ENCODE results near the gene UXS1. TPM values are rescaled to one million over a fixed set of nuclear protein-coding genes. Genes with fewer than 3 reads are reported as not detected.

The UXS1 gene
- total RNA-seq, 2 donors from 2014 or later = 43.0 to 44.6 TPM

DNA sequence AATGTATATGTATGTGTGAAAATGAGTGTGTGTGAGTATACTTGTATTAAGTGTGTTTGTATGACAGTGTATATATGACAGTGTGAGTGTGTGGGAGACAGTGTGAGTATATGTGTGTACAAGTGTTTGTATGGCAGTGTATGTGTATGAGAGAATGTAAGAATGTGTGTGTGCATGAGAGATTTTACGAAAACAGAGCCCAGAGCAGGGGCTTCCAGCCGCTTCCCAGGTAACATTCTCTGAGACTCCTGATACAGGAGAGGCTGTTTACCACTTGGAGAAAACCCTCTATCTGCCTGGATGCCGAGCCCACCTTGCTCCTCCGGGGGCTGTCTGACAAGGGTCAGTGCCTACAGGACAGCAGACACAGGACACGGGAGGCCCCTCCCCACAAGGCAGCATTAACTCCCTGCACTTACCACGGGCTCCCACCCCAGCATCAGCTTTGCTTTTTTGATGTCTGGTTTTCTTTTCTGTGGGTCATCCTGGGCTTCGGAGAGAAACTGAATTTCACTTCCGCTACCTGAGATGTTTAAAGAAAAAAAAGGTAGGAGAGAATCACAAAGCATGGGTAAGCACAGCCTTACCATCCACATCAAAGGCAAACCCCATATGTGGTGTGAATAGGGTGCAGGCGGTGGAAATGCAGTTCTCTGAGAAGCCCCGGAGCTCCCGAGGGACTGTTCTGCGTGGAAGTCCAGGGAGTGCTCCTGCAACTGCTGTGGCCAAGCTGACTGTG is 97.6 kb downstream of the UXS1 start:
- Mint-ChIP-seq H3K27ac (no peak overlapping the region), H3K4me1 (peaks cover 8% of the 10 kb centered on the region), H3K4me3 (no peak overlapping the region), H3K9me3 (no peaks in the 10 kb centered on the region), H3K36me3 (ENCODE audit: low read depth) (peaks cover 47% of the 10 kb centered on the region), H3K27me3 (ENCODE audit: insufficient read depth) (no peaks in the 10 kb centered on the region)
- H3K4me3 ChIP-seq (ENCODE audit: low read length) = no peak overlapping the region
- no peaks in the 10 kb centered on the region for H3K4me1 ChIP-seq (ENCODE audit: control insufficient read depth, insufficient read depth, low read length)
- 90 to 91% methylated on average over 5 to 12 of the region's 12 CpGs for WGBS, 2 experiments (ENCODE audit: insufficient coverage in 1 of 2, insufficient read length in 1 of 2)
- H3K9me3 ChIP-seq (ENCODE audit: control insufficient read depth, low read length) = no peaks in the 10 kb centered on the region
- DNase-seq = no peak
- H3K27ac ChIP-seq (ENCODE audit: low read depth, low read length) = no peak overlapping the region
- H3K27me3 ChIP-seq (ENCODE audit: control insufficient read depth, insufficient read depth, low read length, poor library complexity, severe bottlenecking) = no peaks in the 10 kb centered on the region
- no peak for TF ChIP-seq CTCF (conservative IDR thresholded peaks at IDR 0.05)
- H3K36me3 ChIP-seq (ENCODE audit: control insufficient read depth, insufficient read depth, low read length) = peaks cover 43% of the 10 kb centered on the region
- no peak overlapping the region for H3K9ac ChIP-seq (ENCODE audit: extremely low read depth, low read length, poor library complexity, severe bottlenecking)

GRCh38 chr2:106095478-106096298 is 98.4 kb downstream of the UXS1 start:
- Histone ChIP-seq H3K27ac (ENCODE audit: low read depth, low read length) (no peak overlapping the region), H3K27me3 (ENCODE audit: control insufficient read depth, insufficient read depth, low read length, poor library complexity, severe bottlenecking) (no peaks in the 10 kb centered on the region), H3K36me3 (ENCODE audit: control insufficient read depth, insufficient read depth, low read length) (peaks cover 37% of the 10 kb centered on the region), H3K9me3 (ENCODE audit: control insufficient read depth, low read length) (no peaks in the 10 kb centered on the region), H3K4me1 (ENCODE audit: control insufficient read depth, insufficient read depth, low read length) (no peaks in the 10 kb centered on the region), H3K9ac (ENCODE audit: extremely low read depth, low read length, poor library complexity, severe bottlenecking) (no peak overlapping the region), H3K4me3 (ENCODE audit: low read length) (no peak overlapping the region)
- no peak overlapping the region for H3K4me3 Mint-ChIP-seq
- DNase-seq = peak; percentile 38
- H3K9me3 Mint-ChIP-seq = no peaks in the 10 kb centered on the region
- 91 to 94% methylated on average over 10 to 21 of the region's 21 CpGs for WGBS, 2 experiments (ENCODE audit: insufficient coverage in 1 of 2, insufficient read length in 1 of 2)
- H3K4me1 Mint-ChIP-seq = peaks cover 13% of the 10 kb centered on the region
- peaks cover 46% of the 10 kb centered on the region for H3K36me3 Mint-ChIP-seq (ENCODE audit: low read depth)
- peak; percentile 46 for TF ChIP-seq CTCF (conservative IDR thresholded peaks at IDR 0.05)
- no peaks in the 10 kb centered on the region for H3K27me3 Mint-ChIP-seq (ENCODE audit: insufficient read depth)
- no peak overlapping the region for H3K27ac Mint-ChIP-seq

DNA sequence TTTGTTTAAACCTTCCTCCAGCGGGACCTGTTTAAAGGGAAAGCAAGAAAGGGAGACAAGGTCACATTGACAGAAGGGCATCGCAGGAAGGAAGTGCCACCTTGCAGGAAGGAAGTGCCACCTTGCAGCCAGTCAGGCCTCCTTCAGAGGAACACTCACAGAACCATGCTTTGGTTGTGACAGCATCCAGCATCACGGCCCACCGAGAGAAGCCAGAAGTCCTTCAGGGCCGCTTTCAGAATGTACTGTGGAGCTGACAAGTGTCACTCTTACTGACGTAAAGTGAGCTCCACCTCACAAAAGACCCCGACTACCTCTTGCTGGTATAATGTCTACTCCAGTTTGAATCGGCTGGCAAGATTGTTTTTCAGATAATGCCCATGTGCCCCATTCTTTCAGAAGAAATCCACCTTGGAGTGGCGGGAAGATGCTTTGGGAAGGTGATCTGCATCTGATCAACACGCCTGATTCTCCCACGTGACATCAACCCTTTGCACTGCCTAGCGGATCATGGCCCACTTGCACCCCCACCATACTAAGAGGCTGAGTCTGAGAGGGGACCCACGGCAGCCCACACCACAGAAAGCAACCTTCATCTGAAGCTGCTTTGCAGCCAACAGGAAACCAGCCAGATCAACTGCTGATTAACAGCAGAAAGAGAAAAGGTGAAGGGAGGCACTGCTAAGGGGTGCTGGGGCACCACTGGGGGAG is 99.8 kb downstream of the UXS1 start:
- 89 to 91% methylated on average over 5 to 13 of the region's 13 CpGs for WGBS, 2 experiments (ENCODE audit: insufficient coverage in 1 of 2, insufficient read length in 1 of 2)
- H3K9ac ChIP-seq (ENCODE audit: extremely low read depth, low read length, poor library complexity, severe bottlenecking) = no peak overlapping the region
- H3K27ac Mint-ChIP-seq = no peak overlapping the region
- H3K9me3 Mint-ChIP-seq = no peaks in the 10 kb centered on the region
- H3K4me1 Mint-ChIP-seq = peaks cover 13% of the 10 kb centered on the region
- TF ChIP-seq CTCF (conservative IDR thresholded peaks at IDR 0.05) = no peak
- no peaks in the 10 kb centered on the region for H3K27me3 Mint-ChIP-seq (ENCODE audit: insufficient read depth)
- peaks cover 36% of the 10 kb centered on the region for H3K36me3 Mint-ChIP-seq (ENCODE audit: low read depth)
- H3K4me1 ChIP-seq (ENCODE audit: control insufficient read depth, insufficient read depth, low read length) = no peaks in the 10 kb centered on the region
- H3K27me3 ChIP-seq (ENCODE audit: control insufficient read depth, insufficient read depth, low read length, poor library complexity, severe bottlenecking) = no peaks in the 10 kb centered on the region
- DNase-seq = peak; percentile 17
- no peak overlapping the region for H3K27ac ChIP-seq (ENCODE audit: low read depth, low read length)
- no peaks in the 10 kb centered on the region for H3K9me3 ChIP-seq (ENCODE audit: control insufficient read depth, low read length)
- H3K4me3 Mint-ChIP-seq = no peak overlapping the region
- H3K4me3 ChIP-seq (ENCODE audit: low read length) = no peak overlapping the region
- H3K36me3 ChIP-seq (ENCODE audit: control insufficient read depth, insufficient read depth, low read length) = peaks cover 23% of the 10 kb centered on the region

Data from endodermal cell (in vitro differentiated cells).